Activated T-helper 1 cell treated with Interleukin-2 at 50 U/mL for 16 hours (primary cell): ENCODE results near the gene MCC.

Experiments used
- DNase-seq: peaks from one replicate; pipeline ENCODE4 v3.0.0-alpha.2; 2020; ENCODE audit warnings: low read depth

MCC gene

DNA sequence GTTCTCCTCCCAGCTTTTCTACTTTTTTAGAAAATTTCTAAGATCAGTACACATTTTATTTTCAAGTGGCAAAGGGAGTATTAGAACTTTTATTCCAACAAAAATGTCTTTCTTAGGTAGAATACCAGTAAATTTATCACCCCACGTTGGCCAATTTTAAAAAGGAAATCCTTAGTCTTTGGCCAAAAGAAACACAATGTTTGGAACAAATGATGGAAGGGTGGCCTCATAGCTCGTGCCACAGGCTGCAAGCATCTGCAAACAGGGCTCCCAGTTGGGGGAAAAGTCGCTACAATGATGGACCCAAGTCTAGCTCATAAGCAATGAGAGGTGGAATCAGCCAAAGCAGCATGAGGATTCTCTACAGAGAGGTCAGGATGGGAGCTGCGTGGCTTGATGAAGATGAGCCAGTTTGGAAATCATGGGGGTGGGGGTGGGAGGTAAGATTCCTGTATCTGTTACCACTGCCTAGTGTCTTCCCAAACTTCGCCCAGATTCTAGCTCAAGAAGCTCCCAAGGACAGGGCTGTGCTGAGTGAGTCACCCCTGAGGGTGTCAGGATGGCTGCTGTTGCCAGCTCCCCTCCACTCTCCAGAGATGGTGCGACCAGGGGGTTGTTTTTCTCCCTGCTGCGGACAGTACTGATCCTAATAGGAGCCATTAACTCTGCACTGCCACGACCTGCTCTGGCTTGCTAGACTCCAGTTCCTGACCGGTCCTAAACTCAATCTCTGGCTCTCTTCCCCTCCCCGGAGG, 436.0 kb downstream of the MCC start:
- DNase-seq, result no peak

DNA sequence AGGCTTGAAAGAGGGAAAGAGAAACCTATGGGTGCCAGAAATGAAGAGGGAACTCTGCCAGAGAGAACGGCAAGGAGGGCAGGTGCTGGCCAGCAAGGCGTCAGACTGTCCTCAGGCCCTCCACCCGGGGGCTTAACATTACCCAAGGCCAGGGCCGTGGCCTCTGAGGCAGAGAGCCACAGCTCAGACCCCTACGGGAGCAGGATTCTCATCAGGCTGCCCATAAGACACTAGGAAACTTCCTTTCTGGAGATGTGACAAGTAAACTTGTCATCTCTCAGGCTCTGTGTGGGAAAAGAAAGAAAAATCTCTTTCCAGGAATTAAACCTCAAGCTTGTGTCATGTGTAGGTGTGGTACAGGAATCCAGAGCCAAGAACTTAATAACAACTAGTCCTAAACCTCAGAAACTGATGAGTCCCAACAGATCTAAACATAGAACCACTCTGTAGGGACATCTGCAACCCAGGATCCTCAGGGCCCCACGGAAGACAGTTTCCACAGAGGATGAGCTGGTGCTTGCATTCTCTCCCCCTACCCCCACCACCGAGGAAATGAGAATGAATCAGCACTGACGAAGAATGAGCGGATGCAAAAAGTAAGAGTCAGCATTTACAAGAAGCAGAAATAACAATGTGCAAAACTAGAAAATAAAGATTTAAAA, 437.4 kb downstream of the MCC start:
- DNase-seq, result no peak

DNA sequence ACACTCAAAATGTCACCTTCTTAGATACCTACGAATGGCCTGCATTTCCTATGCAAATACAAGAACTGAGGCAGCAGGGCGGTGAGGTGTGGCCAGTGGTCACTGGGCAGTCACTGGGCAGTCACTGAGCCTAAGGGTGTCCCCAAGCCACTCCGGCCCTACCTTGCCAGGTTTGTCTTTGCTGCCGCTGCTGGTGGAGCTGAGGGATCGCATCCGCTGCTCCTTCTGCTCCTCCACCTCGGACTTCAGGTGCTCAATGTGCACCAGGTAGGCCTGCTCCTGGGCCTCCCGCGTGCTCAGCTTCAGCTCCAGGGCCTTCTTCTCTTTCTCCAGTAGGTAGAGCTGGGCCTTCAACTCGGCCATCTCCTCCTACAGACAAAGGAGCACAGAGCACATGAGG, 439.3 kb downstream of the MCC start:
- no peak for DNase-seq

DNA sequence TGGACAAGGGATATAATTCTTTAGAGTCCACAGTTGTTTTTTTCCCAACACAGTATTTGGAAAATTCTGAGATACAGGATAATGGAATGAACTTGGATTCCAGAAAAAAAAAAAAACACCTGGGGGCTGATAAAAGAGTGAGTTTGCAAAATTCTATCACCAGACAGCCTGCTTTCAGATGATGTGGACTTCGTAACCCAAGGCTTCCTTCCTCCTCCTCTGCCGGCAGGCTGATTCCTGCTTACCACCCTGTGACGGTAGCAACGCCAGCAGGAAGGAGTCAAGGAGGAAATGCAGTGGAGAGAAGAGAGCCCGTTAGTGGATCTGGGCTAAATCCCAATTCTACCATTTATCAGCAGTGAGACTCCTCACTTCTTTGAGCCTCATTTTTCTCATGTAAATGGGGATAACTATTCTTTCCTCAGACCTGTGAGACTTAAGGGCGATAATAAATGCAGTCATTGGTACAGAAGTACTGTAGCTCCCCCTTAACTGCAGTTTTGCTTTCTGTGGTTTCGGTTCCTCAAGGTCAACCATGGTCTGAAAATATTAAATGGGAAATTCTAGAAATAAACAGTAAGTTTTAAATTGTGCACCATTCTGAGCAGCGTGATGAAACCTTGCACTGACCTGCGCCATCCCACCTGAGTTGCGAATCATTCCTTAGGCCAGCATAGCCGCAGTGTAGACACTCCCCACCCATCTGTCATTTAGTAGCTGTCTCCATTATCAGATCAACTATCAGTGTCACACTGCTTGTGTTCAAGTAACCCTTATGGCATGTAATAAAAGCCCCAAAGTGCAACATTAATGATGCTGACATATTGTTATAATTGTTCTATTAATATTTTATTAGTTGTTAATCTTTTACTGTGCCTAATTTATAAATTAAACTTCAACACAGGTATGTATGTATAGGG, 440.3 kb downstream of the MCC start:
- DNase-seq, result no peak

DNA sequence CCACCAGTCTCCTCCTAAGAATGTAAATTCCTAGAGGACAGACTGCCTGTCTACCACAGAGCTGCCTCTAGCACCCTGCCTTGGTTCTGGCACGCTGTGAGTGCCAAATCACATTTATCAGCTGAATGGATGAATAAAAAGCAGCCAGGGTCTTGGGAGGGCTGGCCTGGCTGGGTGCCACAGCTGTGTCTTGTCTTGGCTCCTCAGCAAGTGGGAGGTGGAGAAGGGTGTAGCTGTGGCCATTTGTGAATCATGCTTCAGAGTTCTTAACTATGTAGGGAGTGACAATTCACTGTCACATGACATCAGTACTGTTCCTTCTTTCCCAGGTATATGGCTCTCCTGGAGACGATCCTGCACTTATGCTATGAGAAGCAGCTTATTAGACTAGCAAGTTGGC, 441.0 kb downstream of the MCC start:
- DNase-seq, result no peak

DNA sequence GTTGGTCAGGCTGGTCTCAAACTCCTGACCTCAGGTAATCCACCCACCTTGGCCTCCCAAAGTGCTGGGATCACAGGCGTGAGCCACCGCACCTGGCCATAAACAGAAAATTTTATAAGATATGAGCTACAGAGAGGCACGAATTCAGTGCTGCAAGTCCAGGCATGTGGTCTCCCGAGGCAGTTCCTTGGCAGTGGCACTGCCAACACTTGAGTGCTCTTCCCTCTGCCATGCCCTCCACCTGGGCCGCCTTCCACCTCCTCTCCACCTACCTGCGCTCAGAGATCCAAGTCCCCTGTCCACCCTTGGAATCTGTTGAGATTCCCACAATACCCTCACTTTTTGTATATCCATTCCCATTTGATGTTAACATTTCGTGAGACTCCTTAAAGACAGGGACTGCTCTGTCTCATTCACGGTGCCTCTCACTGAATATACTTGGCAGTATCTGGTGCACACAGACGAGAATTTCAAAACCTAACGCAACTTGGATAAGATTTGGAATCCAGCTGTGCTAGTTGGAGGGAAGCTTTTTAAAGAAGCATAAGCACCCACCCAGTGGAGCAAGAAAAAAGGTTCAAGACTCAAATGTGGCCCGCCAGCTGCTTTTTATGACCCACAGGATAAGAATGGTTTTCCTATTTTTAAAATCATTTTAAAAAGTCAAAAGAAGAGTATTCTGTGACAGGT, 443.3 kb downstream of the MCC start:
- DNase-seq, result no peak

DNA sequence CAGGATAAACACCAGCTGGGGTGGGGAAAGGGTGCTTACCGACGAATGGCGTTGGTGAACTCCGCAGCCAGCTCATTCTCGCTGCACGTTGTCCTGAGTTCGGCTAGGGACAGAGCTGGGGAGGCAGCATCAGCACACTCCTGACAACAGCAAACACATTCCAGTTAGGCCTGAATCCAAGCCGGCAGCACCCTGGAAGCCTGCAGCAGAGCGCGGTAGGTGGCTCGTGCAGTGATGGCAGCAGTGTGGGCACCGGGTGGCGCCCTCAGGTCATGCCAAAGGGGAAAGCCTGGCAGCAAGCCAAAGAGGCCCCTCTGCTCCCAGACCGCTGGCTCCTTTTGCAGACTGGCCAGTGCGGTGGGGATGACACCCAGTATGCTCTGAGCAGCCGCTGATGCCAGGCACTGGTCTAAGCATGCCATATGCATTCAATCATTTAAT, 444.7 kb downstream of the MCC start:
- DNase-seq, result no peak

DNA sequence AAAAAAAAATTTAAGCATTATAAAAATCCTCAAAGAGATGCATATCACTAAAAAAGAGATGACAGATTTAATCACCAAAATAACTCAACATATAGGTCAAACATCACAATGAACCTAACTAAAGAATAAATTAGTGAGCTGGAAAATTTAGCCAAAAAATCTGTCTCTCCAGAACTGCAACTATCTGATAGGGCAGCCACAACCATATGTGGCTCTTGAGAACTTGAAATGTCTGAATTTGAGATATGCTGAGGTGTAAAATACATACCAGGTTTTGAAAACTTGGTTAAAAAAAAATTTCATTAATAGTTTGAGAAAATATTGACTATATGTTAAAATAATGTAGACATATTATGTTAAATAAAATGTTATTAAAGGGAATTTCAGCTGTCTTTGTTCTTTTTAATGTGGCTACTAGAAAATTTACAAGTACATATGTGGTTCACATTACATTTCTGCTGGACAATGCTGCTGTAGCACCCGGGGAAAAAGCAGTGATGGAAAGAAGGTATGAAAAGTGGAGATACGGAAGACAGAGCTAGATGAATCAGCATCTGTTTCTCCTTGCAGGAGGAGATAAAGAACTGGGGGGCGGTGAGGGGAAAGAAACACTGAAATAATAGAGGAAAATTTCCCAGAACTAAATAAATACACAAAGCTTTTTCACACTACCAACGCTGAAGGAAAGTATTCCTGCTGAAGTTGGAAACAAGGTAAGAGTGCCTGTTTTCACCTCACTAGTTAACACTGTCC, 445.6 kb downstream of the MCC start:
- no peak for DNase-seq

DNA sequence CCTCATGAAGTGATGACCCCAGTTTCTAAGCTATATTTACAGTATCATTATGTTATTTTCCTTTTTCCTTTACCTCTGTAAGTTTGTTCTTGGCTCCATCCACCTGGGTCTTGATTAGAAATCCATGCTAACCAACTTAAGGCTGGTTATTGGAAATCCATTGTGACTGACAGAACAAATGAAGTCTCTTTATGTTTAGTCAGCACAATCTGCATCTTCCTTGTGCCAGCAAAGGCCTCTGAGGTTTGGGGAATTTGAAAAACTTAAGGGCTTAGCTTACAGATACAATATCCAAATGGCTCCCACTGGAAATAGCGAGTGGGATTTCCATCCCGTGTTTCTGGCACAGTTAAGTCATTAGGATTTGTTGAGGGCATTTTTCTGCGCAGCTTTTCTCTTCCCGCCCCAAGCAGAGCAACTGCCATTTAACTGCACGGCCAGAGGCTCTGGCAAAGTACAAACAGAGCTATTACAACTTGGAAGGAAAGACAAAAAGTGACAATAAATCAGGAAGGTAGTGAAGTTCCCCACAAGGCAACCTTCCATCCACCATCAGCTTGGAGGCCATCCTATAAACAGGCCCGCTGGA, 447.5 kb downstream of the MCC start:
- no peak for DNase-seq

DNA sequence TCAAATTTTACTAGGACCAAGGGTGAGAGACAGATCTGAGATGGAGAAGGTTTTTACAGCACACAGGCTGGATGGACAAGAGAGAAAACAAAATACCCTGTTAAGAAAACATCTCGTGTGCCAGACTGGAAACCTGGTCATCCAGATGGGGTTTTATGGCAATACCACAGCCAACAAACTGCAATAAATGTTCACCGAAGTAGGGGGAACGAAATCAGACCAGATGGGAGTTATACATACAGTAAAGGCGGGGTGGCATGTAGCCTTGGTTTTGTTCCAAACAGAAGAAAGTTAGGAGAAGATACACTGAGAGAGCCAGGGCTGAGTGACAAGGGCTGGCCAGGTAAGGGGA, 448.3 kb downstream of the MCC start:
- no peak for DNase-seq

DNA sequence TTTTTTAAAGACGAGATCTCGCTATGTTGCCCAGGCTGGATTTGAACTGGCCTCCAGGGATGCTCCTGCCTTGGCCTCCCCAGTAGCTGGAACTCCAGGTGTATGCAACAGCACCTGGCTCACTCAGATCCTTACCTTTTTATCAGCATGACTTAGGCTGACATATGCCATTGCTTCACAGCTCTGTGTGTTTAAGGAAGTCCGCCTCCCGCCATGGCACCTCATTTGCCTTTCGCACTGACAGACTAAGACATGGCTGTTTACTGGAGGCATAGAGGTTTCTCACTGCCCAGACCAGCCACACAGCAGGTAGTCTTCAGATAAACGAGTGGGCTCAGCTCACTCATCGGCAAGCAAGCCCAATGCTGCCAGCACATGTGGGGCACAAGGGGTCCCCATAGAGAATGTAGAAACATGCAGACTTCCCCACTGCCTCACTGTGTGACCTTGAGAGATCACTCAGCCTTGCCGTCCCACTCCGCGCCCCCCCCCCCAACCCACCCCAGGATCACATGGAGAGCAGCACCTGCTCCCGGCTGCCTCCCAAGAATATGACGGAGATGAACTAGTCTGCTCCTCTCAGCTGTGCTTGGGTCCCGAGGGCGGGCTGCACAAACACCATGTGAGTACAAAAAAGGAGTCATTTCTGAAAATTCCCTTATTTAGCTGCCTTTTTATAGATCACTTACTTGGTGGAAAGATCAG, 448.9 kb downstream of the MCC start:
- DNase-seq, result no peak

DNA sequence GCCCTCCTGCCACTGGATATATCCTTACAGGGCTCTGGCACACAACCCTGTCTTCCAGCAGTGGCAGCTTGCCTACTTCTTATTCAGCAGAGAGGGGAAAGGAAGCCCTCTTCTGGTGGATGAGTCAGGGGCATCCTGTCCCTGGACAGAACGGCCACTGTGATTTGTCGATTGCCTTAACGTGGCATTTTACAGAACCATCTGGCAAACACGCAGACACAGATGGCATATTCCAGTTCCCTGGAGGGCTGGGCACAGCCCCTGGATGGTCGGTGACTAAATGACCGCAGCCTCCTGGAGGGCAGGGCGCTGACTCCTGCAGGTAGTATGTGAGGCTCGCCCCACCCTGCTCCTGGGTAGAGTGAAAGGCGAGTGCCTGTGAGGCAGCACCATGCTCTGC, 449.5 kb downstream of the MCC start:
- no peak for DNase-seq

DNA sequence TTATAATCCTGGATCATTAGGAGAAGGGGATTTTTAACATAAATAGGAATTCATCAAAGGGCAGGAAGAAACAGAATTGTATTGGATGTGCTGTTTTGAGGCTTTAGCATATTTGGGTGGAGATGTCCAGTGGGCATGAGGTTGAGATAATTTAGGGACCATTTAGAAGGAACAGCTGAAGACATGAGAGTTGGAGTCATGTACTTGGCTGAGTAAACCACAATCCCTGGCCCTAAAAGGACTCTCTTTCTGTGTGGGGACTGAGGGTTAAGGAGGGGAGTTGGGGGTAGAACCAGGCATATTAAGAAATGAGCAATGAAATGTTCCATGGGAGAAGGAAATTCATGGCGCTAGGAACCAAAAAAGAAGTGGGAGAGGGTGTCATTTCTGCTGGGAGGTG, 450.1 kb downstream of the MCC start:
- no peak for DNase-seq

DNA sequence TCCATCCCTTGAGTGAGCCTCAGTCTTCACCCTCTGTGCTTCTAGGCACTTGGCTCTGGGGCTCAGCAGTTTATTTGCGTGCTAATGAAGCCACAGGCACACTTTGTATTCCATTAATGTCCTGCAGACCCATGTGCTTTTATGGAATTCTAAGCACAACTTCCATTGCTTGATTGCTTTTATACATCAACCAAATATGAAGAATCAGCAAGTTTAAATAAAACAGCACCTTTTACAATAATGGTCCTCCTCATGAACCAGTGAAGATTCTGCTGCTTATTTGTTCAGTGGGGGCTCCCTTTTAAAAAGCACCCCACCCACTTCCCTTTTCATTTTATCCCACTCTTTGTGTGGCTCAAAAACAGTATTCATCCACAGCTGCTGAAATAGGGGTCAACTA, 451.4 kb downstream of the MCC start:
- no peak for DNase-seq

DNA sequence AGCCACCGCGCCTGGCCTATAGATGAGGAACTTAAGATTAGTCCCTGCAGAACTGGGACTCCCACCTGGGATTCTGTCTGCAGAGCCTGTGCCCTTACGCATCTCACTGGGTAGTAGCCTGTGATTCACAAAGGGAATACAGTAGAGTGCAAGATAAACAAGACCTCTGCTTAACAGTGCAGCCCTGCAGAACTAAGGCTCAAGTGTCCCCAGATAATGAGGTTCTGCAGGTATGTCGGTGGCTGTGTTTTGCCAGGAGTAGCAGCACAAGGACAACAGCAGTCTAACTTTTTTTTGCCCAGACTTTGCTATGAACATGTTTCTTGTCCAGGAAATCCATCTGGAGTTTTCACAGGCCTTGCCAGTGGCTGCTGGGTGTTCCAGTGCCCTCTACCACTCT, 451.9 kb downstream of the MCC start:
- DNase-seq, result no peak

DNA sequence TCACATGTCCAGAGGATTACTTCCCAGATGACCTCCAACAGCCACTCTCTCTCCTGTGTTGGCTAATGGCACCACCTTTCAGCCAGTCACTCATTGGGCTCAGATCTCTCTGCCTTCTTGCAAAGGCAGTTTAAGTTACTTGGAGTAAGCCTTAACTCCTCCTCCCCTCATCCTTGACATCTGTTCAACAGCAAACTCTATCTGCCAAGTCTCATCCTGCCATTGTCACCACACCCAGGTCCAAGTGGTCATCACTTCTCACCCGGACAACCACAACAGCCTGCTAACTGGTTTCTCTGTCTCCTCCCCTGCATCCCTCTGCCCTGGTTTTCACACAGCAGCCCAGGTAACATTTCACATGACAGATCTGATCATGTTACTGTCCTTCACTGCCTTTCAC, 453.2 kb downstream of the MCC start:
- no peak for DNase-seq

DNA sequence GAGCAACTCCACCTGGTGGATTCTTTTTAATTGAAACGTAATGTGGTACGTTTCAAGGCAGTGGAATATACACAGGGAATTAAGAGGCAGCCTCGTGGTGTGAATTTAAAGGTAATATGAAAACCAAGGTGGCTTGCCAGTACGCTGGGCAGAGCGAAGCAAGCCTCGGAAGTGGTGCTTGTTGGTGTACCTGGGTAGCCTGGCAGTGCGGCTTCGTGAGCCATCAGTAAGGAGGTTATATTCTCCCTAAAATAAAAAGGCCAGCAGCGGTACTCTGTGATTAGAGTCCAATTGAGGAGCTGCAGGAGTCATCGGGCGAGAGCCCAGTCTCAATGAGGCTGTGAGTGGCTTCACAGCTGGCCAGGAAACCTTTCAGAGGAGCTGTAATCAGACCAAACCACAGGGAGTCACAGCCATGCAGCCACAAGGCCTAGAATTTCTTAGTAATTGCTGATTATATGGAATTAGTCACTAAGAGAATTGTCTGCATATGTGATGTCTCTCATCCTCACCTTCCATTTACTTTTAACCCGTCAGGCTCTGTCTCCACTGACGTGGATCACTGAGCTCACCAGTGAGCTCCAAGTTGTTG, 454.0 kb downstream of the MCC start:
- no peak for DNase-seq

DNA sequence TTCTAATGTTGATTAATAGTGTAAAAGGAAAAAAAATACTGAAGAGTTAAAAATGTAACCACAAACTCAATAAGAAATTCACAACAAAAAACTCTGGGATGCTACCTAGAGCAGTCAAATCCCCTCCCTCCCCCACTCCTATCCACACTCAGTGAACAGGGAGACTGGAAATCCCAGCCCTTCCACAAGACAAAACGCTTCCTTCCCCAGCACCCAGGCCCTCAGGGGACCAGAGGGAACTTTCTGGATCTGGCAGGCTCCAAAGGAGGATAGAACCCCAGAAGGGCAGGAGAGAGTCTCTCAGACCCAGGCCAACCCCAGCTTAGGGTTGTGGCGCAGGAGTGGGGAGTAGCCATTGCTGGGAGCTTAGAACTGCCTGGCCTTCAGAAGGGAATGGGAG, 456.7 kb downstream of the MCC start:
- DNase-seq, result no peak

DNA sequence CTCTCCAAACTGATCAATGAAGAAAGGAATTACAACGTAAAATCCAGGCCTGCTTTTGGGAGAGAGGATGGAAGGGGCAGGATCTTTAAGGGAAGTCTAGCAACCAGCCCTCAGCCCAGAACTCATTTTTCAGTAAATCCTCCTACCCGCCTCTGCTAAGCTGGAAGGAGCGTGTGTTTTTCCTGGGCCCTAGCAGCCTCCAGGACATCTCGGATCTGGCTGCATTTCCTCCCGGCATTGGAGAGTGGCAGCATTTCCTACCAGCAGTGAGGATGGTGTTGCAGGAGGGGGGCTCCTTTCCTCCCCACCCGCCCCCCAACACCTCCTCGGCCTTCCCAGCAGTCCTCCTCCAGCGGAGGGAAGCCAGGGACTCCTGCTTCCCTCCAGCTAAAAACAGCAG, 457.1 kb downstream of the MCC start:
- no peak for DNase-seq

DNA sequence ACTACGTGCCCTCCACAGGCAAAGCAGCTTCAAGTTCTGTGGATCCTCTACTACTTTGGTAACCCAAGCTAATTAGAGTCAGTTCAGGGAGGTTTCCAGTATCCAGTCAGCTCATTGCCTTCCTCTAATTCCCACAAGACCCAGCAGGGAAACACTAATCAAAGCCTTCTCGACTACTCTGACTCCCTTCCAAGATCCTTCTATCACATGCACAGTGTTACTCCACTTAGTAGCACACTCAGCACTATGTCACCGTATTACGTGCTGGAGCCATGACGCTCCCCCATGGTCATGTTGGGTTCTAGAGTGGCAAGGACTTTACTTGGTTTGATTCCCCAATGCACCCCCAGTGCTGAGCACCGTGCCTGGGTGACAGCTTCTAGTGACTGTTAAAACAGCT, 458.6 kb downstream of the MCC start:
- no peak for DNase-seq
